Ishikawa (cell line): ENCODE data around the gene TRAPPC1.

ENCODE experiments used
- CREB1 ChIP-seq: IDR thresholded peaks from 2 replicates; pipeline ENCODE4 v1.6.1; 2012; ENCODE audit warnings: low read depth
- NFIC ChIP-seq: IDR thresholded peaks from 2 replicates; pipeline ENCODE4 v1.6.1; 2012
- TF ChIP-seq, protein P1 (sequence below): IDR thresholded peaks from 2 replicates; pipeline ENCODE4 v1.6.1; 2012; ENCODE audit warnings: low read depth, mild to moderate bottlenecking

GRCh38 chr17:7882629-7883028 lies 49.1 kb downstream of the TRAPPC1 start:
- TF ChIP-seq CREB1 = no peak
- TF ChIP-seq, protein P1, sequence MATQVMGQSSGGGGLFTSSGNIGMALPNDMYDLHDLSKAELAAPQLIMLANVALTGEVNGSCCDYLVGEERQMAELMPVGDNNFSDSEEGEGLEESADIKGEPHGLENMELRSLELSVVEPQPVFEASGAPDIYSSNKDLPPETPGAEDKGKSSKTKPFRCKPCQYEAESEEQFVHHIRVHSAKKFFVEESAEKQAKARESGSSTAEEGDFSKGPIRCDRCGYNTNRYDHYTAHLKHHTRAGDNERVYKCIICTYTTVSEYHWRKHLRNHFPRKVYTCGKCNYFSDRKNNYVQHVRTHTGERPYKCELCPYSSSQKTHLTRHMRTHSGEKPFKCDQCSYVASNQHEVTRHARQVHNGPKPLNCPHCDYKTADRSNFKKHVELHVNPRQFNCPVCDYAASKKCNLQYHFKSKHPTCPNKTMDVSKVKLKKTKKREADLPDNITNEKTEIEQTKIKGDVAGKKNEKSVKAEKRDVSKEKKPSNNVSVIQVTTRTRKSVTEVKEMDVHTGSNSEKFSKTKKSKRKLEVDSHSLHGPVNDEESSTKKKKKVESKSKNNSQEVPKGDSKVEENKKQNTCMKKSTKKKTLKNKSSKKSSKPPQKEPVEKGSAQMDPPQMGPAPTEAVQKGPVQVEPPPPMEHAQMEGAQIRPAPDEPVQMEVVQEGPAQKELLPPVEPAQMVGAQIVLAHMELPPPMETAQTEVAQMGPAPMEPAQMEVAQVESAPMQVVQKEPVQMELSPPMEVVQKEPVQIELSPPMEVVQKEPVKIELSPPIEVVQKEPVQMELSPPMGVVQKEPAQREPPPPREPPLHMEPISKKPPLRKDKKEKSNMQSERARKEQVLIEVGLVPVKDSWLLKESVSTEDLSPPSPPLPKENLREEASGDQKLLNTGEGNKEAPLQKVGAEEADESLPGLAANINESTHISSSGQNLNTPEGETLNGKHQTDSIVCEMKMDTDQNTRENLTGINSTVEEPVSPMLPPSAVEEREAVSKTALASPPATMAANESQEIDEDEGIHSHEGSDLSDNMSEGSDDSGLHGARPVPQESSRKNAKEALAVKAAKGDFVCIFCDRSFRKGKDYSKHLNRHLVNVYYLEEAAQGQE = no peak
- TF ChIP-seq NFIC = no peak
